NCI-H69 (cell line): Measurements from ENCODE around the gene CAPN5.
A peak's percentile ranks its signal among the peaks of the same experiment; 100 is the strongest.

Experiments used
- DNase-seq: peaks from one replicate; lab custom pipeline; 2025; lab: John Stamatoyannopoulos, UW

CAPN5 gene

DNA sequence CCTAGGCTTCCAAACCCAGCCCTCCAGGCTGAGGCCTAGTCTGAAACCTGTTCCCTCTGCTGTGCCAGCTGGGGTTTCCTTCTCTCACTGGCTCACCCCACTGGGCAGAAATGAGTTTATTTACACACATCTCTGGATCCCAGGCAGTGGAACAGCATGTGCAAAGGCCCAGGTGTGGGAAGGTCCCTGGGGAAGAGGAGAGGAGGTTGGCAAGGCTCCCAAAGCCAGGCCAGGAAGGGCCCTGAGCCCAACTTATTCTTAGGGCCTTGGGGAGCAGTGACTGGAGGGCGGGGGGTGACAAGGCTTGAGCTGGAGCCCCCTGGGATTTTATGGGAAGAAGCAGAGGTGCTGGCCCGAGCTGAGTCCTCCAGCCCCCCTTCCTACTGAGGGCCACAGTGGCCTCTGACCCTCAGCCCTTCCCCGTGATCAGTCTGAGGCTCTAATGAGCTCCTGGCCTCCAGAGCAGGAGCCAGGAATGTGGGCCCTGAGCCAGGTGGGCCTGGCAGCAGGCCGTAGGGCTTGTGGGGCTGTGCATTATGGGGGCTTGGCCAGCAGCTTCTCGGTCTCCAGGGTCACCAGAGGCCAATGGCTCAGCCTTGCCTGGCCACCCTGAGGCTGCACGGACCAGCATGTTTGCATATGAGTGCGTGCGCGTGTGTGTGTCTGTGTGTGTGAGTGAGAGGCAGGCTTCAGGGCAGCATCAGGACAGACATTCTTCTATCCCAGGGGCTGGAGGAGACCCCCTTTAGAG, 64.2 kb downstream of the CAPN5 start:
- peak; percentile 78 for DNase-seq

GRCh38 chr11:77131560-77131959, 64.8 kb downstream of the CAPN5 start:
- DNase-seq = no peak

DNA sequence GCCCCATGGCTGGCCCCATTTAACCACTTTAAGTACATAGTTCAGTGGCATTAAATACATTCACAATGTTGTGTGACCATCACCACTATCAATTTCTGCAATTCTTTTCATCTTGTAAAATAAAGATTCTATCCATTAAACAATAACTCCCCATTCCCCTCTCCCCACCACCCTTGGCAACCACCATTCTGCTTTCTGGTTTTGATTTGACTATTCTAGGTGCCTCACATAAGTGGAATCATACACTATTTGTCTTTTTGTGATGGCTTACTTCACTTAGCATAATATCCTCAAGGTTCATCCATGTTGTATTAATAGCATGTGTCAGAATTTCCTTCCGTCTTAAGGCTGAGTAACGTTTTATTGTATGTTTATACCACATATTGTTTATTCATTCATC, 68.3 kb downstream of the CAPN5 start:
- DNase-seq = no peak

GRCh38 chr11:77136074-77136473, 69.3 kb downstream of the CAPN5 start:
- no peak for DNase-seq

GRCh38 chr11:77136784-77137420, 70.1 kb downstream of the CAPN5 start:
- no peak for DNase-seq

GRCh38 chr11:77137421-77137820, 70.7 kb downstream of the CAPN5 start:
- DNase-seq = no peak

DNA sequence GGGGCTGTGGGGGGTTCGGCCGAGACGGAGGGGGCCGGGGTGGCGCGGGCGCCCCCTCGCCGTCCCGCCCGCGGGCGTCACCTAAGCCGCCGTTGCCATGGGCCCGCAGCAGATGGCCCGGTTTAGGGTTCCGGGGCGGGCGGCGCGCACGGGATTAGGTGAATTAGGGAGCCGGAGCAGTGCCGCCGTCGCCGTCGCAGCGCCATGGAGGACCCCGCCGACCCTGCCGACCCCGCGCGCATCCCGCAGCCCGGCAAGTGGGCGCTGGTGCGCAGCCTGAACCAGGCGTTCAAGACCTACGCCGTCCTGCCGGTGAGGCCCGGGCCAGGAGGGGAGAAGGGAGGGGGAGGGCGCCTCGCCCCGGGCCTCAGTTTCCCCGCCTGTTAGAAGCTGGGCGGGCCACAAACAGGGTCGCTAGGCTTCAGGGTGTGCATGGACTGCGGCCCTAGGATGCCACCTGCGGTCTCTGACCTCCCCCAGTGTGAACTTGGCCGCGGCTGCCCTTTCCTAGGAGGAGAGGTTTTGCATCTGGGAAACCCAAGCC, 71.4 kb downstream of the CAPN5 start:
- no peak for DNase-seq

GRCh38 chr11:77139201-77139600, 72.4 kb downstream of the CAPN5 start:
- DNase-seq = no peak

DNA sequence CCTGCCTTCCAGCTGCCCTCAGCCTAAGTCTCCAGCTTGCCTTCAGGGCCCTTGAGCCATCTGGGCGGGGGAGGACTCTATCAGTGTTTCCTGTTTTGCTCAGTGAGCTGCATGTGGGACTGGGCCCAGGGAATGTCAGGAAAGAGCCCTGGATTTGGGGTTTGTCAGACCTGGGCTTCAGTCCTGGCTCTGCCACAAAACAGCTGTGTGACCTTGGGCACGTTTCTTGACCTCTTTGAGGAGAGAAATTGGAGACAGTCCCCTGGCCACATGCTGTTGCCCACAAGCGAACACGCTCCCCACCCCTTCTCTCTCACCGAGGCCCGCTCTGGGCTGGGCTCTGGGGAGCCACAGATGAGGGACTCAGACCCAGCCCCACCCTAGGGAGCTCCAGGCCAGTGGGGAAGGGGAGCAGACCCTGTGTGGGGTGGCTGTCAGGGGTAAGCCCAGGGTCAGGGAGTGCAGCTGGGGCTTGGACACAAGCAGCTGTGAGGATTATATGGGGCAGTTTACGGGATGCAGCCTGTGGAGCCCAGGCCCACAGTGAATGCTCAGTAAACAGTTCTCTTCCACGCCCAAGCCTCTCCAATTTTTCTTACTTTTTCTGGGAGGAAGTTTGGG, 73.6 kb downstream of the CAPN5 start:
- DNase-seq = peak; percentile 53

DNA sequence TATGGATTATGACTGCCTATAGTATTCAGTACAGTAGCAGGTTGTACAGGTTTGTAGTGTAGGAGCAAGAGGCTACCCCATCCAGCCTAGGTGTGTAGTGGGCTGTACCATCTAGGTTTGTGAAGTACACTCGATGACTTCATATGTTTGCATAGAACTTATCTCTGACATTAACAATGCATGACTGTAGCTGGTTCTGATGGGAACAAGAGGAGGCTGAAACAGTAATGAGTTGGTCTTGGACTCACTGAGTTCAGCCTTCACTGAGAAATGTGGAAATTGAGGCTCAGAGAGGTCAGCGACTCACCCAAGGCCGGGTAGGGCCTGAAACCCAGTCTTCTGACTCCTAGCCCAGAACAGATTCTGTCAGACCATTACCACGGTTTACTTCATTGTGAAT, 74.3 kb downstream of the CAPN5 start:
- DNase-seq = peak; percentile 52

- no peak for DNase-seq
Observed at GRCh38 chr11:77141475-77141874, 74.7 kb downstream of the CAPN5 start.

GRCh38 chr11:77142091-77142975, 75.6 kb downstream of the CAPN5 start:
- DNase-seq = no peak

DNA sequence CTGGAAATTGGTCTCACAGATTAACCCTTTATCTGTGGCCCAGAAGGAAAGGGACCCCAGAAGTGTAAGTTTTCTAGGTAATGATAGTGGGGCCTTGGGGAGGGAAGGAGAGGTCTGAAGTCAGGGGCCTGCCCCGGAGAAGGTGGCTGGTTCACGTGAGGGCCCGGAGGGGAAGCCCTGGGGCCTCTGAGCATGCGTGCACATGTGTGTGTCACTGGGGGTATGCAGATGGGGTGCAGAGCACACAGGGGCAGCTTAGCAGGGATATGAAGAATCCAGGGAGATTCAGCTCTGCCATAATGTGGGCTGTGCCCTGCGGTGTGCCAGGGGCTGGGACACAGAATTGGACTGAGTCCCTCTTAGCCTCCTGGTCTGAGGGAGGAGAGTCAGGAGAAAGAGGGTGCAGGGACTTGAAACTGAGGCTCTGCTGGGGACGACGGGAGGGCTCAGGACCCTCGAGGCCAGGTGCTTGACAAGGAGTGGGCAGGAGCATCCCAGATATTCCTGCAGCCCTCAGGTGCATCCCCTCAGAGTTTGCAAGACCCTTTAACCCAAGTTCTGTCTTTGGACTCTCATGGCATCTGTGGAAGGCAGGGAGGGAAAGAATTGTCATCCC, 76.7 kb downstream of the CAPN5 start:
- DNase-seq = no peak

DNA sequence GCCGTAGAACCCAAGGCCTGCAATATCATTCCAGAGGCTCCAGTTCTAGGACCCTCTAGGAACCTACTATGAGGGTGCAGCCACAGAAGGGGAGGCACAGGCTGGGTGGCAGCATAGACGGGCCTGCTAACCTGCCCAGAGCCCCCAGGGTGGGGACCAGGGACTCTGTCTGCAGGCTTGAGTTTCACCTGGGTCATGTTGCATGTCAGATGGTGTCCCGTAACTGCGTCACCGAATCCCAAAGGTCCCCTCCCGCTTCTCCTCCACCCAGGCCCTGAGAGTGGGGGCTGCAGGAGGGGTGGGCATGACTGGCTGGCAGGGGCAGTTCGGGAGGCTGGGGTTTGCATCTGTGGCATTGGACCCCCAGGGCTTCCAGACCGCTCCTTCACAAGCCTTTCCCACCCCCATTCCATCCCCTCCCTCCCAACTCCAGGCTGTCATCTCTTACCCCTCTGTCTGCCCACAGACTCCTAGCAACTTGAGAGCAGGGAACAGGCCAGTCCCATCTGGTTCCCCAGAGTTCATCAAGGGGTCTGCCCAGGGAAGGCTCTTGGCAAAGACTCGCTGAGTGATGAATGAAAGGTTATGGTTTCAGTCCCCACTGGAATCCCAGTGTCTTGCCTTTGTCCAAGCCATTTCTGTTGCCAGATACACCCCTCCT, 77.6 kb downstream of the CAPN5 start:
- peak; percentile 20 for DNase-seq

GRCh38 chr11:77144857-77145428, 78.2 kb downstream of the CAPN5 start:
- no peak for DNase-seq

DNA sequence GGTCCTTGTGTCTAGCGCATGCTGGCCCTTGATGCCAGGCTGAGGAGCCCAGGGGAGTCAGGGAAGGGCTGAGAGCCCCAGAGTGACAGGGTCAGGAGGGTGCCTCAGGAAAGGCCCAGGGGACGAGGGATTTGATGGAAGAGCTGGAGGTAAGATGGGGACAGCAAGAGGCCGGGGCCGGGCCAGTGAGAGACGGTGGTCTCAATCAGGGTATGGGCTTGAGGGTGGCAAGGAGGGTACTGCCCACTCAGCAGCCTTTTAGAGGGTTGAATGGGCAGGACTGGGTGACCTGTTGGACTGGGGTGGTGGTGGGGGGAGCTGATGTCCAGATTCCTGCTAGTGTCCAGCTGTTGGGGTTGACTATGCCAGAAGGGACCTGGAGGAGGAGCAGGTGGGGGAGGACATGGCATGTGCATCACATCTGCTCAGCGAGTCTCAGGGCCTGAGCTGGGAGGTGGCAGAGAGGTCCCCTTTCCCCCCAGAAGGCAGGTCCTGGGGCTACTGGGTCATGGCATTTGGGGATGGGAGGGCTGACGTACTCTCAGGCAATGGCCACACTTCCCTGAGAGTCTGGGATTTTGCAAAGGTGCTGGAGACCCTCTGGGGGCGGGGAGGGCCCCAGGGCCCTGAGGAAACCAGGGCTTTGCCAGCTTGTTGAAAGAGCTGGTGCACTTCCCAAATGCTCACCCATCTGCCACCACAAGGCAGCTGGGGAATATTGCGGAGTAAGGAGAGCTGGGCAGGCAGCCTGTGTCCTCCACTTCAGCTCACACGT, 79.7 kb downstream of the CAPN5 start:
- peak; percentile 67 for DNase-seq

GRCh38 chr11:77147036-77147315, 80.2 kb downstream of the CAPN5 start:
- no peak for DNase-seq

DNA sequence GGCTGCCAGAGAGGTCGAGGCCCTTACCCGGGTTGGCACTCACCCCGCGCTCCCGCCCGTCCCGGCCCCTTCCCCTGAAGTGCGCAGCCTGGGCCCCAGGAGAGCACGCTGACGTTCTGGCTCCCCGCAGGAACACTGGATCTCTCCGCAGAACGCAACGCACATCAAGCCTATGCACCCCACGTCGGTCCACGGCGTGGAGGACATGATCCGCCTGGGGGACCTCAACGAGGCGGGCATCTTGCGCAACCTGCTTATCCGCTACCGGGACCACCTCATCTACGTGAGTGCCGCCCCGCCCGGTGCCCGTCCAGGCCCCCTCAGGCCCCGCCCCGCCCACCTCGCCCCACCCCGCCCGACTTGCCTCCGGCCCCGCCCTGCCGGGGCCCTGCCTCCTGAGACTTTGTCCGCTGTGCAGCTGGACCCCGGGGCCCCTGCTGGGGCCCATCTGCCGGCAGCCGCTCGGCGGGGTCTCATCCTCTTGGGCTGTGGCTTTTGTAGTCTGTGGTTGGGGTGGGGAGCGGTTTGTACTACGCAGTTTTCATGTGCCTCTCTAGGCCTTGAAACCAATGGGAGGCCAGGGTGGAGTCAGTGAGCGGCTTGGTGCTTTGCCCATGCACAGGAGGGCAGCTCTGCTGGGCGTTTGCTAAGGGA, 81.0 kb downstream of the CAPN5 start:
- peak; percentile 99 for DNase-seq

- DNase-seq = no peak
Observed at GRCh38 chr11:77148963-77149715, 82.4 kb downstream of the CAPN5 start.
